ENCODE measurements around the gene CDKN2B.

Gene CDKN2B

DNA sequence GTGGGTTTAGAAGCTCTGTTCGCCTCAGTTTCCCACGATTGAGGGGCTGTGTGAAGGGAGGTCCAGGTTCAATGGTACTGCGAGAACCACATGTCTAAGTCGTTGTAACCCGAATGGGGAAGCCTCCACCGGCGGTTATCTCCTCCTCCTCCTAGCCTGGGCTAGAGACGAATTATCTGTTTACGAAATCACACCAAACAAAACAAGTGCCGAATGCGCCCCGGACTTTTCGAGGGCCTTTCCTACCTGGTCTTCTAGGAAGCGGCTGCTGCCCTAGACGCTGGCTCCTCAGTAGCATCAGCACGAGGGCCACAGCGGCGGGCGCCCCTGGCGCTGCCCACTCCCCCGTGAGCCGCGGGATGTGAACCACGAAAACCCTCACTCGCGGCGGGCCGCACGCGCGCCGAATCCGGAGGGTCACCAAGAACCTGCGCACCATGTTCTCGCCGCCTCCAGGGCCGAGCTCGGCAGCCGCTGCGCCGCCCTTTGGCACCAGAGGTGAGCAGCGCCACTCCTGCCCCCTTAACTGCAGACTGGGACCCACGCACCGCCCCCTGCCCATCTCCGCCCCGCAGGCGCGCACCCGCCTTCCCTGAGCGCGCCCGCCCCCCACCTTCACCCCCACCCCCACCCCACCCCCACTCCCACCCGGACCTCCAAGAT, 15.1 kb downstream of the CDKN2B start, which contains the start of gene CDKN2A:
Gene CDKN2A (minus strand): TSS at position 500 of the 663 bp plus-strand sequence.
- peak; percentile 68 for DNase-seq (ENCODE audit: low read depth)

DNA sequence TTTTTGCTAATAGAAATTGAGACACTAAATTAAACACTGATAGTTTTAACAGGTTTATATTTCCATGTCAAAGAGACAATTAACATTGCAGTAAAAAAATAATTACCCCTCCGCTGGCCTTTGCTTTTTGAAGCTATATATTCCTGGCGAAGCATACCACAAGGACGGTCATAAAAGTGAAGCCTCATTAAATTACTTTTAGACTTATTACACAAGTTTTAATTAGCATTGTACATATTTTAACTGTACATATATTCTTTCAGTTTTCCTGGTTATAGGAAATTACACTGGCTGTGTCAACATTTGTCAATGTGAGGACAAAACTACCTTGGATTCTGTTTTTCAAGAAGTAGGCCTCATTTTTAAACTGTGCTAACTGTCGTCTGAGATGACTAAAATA, 16.1 kb downstream of the CDKN2B start:
- no peak for DNase-seq (ENCODE audit: low read depth)

DNA sequence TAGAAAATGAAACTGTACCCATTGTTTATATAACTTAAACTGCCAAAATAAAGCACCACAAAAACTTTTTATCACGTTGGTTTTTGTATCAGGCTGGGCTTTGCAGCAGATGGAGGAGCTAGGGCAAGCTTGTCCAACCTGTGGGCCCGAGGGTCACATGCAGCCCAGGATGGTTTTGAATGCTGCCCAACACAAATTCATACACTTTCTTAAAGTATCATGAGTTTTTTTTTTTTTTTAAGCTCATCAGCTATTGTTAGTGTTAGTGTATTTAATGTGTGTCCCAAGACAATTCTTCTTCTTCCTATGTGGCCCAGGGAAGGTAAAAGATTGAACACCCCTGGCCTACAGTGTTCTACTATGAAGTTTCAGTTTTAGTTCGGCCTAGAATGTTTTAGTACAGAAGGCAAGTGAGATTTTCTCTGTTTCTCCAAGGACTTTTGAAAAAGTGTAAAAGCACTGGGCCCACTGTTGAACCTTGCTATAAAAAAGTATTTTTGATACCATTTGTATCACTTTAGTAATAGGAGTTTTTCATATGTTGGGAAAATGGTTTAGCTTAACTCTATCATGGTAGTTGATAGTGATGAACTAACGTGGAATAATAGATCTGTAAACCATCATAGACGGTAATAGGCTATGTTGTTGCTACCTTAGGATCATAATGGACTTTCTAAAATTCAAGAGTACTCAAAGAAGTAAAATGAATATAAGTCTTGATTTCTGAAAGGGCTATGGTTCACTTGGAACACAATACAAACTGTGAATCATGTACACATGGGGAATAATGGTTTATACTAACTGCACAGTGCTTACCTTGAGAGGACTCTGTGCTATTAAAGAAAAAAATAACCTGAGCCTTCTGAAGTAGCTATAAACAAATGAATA, 17.8 kb downstream of the CDKN2B start:
- DNase-seq (ENCODE audit: low read depth): no peak

DNA sequence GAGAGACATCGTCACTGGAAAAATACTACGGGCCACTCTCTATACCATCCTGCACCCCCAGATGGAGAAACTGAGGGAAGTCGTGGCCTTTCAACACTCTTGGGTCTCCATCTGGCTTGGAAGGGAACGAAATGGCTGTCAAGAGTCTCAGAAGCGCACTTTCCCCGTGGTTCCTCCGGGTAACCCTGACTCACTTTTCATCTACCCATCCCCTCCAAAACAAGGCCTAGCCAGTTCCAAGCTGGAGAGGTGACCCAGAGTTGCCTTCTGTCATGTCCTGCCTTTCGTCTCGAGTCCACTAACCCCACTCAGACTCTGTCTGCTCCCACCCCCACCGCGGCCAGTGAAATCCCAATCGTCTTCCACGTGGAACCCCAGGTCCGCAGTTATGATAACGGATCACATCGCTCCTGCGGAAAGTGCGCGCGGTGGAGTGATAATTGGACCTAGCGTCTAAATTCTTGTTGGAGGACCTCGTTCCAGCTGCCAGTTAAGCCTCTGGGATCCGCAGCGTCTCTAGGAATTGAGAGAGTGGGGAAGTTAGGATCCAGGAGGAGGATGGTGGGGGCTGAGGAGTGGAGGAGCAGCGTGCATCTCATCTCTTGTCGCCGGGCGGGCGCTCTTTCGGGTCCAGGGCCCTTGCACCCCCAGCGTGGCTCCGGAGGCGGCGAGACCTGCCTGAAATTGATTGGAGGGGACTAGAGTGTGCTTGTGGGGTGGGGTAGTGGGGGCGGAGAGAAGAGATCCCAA, 19.5 kb downstream of the CDKN2B start:
- no peak for DNase-seq (ENCODE audit: low read depth)

DNA sequence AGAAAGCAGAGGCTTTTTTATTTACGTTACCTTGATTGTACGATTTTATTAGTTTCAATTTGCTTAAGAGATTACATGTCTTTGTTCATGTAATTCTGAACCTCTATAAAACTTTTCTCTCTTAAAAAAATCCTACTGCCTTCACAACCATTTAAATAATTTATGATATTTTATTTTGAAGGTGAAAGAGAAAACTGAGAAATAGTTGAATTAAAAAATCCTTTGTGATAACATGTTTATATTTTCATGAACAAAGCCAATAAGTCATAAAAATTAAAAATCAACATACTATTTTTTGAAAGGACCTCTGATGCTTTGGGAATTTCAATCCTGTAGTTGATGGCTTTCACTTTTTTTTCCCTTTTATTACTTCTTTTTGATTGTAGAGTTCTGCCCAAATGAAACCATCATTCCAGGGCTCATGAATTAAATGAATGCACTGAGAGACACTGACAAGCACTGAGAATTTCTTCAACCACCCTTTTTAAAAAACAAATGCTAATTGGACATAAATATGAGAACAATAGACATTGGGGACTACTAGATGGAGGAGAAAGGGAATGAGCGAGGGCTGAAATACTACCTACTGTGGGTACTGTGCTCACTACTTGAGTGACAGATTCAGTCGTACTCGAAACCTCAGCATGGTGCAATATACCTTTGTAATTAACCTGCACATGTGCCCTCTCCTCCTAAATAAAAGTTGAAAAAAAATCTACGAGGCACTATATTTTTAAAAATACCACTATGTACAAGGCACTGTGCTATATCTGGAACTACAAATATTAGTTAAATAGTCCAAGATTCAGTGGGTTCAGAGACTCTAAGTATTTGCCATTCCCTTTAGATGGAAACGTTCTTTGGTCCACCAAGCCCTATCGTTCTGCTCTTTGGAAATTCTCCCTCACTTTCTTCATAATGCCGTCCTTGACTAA, 20.8 kb downstream of the CDKN2B start:
- DNase-seq (ENCODE audit: low read depth): no peak

DNA sequence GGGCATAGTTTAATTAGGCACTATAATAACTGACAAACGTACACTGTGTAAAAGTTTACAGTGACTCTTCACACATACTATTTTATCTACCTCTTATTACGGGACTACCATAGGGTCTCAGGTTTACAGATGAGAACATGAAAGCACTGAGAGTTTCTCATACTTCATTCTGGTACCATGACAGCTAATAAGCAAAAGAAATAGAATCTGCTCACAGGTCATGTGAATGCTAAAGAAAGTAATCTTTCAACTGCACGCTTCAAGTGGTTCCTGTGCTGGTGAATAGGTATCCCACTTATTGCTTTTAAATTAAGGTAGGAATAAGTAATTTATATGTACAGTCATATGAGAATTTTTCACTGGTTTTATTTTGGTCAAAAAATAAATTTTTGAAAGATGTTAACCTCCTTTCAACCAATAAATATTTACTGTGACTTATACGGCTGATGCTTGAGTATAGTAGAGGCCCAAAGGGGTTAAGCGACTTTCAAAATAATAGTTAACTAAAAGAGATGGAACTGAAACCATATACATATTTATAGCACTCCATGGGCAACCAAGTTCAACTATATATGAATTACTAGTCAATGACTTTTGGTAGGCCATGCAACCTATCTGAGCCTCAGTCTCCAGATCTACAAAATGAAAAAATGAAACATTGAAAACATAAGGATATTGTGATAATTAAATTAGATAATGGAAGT, 23.0 kb downstream of the CDKN2B start:
- no peak for DNase-seq (ENCODE audit: low read depth)

DNA sequence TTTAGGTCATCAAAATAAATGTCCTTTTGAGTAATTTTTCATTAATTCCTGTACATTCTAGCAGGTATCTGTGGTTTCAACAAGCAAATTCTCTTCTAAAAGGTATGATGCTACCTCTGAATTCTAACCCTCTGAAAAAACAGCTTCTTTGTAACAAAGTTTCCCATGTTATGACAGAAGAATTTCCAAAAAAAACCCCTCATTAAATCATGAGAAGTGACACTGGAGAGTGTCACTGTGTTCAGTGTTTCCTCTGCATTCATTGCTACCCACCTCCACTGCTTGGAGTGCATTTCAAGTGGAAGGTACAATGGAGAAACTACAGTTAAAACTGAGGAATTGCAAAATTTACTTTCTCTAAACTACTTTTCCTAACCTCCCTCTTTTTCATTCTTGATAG, 25.0 kb downstream of the CDKN2B start:
- DNase-seq (ENCODE audit: low read depth): no peak

DNA sequence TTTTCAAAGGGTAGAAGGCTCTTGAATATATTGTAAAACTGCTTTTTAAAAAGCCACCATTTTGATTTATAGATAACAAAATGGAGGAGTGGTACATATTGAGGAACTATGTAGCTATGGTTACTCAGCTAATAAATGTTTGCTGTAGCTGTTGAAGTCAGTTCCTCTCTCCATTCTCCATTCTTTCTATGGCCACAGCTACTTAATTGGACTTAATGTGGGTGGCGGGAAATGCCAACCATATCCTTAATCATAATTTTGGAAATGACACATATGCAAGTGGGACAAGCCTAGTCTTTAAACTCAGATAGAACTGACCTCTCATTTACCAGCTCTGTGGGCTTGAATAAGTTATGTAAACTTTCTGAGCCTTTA, 25.6 kb downstream of the CDKN2B start:
- DNase-seq (ENCODE audit: low read depth): no peak

DNA sequence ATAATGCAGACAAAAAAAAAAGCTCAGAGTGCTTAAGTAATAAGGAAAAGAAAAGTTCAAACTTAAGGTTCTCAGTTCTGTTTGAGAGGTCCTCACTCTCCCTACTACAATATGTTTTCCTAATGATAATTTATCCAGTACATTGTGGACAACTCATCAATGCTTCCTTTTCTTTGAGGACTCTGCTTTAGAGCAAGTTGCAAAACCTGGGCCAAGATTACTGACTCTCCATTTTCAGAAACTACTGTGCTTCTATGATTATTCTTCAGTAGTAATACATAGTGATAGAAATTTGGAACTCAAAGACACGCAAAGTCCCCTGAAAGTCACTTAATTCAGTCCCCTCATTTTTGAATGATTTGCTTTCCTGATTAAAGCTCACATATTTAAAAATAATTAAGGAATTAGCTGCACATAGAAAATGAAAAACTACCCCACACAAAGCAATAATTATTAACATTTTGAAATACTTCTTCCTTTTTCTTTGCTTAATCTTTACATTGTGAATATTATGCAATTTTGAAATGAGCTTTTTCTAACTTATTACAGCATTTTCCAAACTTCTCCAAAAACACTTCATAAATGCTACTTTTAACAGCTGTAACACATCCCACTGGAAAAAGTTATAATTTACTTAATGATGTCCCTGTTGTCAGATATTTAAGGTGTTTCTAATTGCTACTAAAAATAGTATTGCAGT, 26.1 kb downstream of the CDKN2B start:
- no peak for DNase-seq (ENCODE audit: low read depth)

DNA sequence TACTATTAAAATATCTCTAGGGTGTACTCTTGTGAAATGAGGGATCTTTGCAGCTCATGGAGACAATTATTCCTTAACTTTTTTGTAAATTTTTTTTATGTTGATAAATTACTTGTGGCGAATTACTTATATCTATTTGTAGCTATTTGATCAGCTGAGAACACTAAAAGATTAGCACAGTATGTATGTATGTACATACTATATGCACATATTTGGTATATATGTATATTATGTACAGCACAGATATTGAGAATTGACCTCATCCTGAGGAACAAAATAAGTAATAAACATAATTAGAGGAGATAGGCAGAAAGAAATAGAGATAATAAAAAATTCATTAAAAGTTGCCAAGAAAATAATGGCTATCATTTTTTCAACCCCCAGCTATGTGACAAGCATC, 26.7 kb downstream of the CDKN2B start:
- no peak for DNase-seq (ENCODE audit: low read depth)

DNA sequence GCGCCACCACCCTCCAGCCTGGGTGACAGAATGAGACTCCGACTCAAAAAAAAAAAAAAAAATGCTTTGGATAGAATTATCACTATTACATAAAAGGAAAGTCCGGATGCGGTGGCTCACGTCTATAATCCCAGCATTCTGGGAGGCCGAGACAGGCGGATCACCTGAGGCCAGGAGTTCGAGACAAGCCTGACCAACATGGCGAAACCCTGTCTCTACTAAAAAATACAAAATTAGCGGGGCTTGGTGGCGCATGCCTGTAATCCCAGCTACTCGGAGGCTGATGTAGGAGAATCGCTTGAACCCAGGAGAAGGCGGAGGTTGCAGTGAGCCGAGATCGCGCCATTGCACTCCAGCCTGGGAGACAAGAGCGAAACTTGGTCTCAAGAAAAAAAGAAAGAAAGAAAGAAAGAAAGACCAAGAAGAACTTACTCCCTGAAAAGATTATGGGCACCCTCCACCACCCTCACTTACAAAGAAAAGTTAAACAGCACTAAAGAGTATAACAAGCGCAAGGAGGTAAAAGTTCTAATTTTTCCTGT, 32.7 kb downstream of the CDKN2B start:
- DNase-seq (ENCODE audit: low read depth): no peak

DNA sequence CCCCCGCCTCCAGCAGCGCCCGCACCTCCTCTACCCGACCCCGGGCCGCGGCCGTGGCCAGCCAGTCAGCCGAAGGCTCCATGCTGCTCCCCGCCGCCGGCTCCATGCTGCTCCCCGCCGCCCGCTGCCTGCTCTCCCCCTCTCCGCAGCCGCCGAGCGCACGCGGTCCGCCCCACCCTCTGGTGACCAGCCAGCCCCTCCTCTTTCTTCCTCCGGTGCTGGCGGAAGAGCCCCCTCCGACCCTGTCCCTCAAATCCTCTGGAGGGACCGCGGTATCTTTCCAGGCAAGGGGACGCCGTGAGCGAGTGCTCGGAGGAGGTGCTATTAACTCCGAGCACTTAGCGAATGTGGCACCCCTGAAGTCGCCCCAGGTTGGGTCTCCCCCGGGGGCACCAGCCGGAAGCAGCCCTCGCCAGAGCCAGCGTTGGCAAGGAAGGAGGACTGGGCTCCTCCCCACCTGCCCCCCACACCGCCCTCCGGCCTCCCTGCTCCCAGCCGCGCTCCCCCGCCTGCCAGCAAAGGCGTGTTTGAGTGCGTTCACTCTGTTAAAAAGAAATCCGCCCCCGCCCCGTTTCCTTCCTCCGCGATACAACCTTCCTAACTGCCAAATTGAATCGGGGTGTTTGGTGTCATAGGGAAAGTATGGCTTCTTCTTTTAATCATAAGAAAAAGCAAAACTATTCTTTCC, 34.2 kb downstream of the CDKN2B start:
- DNase-seq (ENCODE audit: low read depth): peak; percentile 29

DNA sequence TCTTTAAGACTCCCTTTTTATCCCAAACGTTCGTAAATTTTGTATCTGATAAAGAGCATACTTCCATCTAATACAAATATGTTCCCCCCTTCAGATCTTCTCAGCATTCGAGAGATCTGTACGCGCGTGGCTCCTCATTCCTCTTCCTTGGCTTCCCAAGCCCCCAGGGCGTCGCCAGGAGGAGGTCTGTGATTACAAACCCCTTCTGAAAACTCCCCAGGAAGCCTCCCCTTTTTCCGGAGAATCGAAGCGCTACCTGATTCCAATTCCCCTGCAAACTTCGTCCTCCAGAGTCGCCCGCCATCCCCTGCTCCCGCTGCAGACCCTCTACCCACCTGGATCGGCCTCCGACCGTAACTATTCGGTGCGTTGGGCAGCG, 34.8 kb downstream of the CDKN2B start:
- DNase-seq (ENCODE audit: low read depth): no peak

DNA sequence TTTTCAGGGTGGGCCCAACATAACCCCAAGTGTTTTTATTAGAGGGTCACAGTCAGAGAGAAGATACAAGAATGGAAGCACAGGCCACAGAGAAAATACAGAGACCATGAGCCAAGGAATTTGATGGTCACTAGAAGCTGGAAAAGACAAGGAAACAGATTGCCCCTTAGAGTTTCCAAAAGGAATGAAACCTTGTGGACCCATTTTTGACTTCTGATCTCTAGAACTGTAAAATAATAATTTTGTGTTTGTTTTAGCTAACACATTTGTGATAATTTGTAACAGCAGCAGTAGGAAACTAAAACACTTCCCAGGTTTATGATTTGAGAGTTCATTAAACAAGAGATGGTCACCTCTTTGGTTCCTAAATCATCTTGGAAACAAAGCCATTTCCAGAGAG, 36.7 kb downstream of the CDKN2B start:
- no peak for DNase-seq (ENCODE audit: low read depth)

DNA sequence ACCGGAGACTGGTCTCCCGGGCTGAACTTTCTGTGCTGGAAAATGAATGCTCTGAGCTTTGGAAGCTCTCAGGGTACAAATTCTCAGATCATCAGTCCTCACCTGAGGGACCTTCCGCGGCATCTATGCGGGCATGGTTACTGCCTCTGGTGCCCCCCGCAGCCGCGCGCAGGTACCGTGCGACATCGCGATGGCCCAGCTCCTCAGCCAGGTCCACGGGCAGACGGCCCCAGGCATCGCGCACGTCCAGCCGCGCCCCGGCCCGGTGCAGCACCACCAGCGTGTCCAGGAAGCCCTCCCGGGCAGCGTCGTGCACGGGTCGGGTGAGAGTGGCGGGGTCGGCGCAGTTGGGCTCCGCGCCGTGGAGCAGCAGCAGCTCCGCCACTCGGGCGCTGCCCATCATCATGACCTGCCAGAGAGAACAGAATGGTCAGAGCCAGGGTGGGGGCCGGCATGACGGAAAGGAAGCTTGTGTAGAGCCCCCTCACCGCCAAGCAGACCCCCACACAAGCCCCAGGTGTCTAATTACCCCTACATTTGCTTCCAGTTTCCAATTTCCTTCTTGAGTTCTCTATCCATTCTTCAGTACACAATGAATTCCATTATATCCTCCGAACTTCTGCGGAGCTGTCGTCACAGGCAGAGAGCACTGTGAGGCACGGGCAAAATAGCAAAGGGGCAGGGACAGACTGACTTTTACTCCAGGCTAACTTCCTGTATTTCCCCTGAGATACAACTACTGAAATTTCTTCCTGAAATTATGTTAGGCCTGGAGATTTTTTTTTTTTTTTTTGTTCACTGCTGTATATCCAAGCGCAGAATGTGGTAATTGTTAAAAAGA, 38.1 kb downstream of the CDKN2B start:
- no peak for DNase-seq (ENCODE audit: low read depth)

DNA sequence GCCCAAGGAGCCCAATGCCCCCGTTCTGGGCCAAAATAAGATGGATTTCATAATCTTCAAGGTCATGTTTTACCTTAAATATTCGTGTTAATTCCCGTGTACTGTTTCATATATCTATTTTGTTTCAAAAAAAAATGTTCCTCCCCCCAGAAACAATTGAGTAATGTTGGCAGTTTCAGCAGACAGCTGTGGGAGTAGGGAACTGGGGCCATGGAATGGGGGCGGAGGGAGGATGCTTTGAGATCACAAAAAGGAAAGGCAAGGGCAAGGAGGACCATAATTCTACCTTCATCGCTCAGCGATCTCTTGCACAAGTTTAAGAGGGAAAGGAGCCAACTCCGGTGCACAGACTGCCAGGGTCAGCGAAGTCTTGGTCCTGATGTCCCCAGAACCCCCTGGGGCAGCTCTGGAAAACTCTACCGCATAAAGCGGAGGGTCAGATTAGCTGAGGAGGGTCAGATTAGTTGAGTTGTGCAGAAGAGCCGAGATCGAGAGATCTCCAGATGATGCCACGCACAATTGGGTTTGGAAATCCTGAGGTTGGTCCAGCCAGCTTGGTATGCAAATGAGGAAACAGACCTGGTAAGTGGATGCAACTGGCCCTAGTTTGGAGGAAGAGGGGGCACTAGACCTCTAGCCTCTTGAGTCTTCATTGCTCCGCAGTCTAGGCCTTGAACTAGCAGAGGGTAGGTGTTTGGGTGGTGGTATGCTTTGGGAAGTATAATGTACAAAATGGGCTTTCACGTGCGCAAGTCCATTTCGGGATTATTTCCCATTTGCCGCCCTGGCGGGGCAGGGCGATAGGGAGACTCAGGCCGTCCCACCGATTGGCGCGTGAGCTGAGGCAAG, 38.9 kb downstream of the CDKN2B start:
- no peak for DNase-seq (ENCODE audit: low read depth)

All from amniotic epithelial cell (primary cell).